K562 (cell line): Measurements from ENCODE around the gene FBXO28. TPM values are rescaled to one million over a fixed set of nuclear protein-coding genes. Genes with fewer than 3 reads are reported as not detected.

Source experiments
- ATAC-seq: fragments of 200-7000 bp; cut with Tn5 transposase; 3 replicates; pipeline ENCODE4 v1.9.1; 2020; ENCODE audit warnings: moderate library complexity
- BruUV-seq: library from RNA; stranded (reverse); fragments of 400-500 nt; replicated peaks from 2 replicates; lab custom pipeline; 2021; lab: Mats Ljungman, UMichigan
- CTCF ChIA-PET: fragments of 300-600 bp; formaldehyde crosslinking; extraction: SDS; loops from one replicate; lab custom pipeline; 2021; ENCODE audit warnings: low intra/inter-chr PET ratio; lab: Yijun Ruan, JAX
- POLR2A ChIA-PET: fragments of 300-600, 350-650 bp; sonication (Branson Sonifier 250); formaldehyde crosslinking; extraction: SDS; loops from one replicate; lab custom pipeline; 2021; ENCODE audit warnings: antibody characterized with exemption, inconsistent platforms; lab: Yijun Ruan, JAX
- DNase-seq, 4 experiments: peaks; one replicate each; pipeline versions ENCODE4 v3.0.0 to v3.0.0-alpha.2; 2011 to 2018; ENCODE audit warnings: low spot score in 3 of 4, mixed read lengths in 3 of 4; ENCODE audit errors: extremely low read depth in 1 of 4
- FAIRE-seq: peaks from 2 replicates; lab custom pipeline; 2011; peaks lifted over from hg19 to GRCh38; lab: Jason Lieb, UNC
- H2AFZ ChIP-seq: 2 replicates; pipeline ENCODE4 v1.6.0; 2011; ENCODE audit warnings: low read depth, low read length, control low read depth, inconsistent platforms
- H3K27ac ChIP-seq: fragments of 200-600 bp; 3 replicates; pipeline ENCODE4 v1.8.0; 2011; ENCODE audit warnings: low read depth, mild to moderate bottlenecking, control low read depth, inconsistent platforms, low read length, moderate library complexity, mixed read lengths; ENCODE audit errors: extremely low read depth
- H3K27me3 ChIP-seq, 2 experiments: fragments of 300-600 bp in 1 of 2; 2 replicates in 1 of 2; 3 replicates in 1 of 2; pipeline versions ENCODE4 v1.6.0 to v1.8.0; 2011; ENCODE audit warnings: inconsistent platforms in 2 of 2, low read length in 2 of 2, mild to moderate bottlenecking in 1 of 2, mixed read lengths in 1 of 2, moderate library complexity in 1 of 2; ENCODE audit not compliant: control insufficient read depth in 2 of 2, insufficient read depth in 2 of 2
- H3K36me3 ChIP-seq: fragments of 300-600 bp; 3 replicates; pipeline ENCODE4 v1.8.0; 2011; ENCODE audit warnings: mild to moderate bottlenecking, low read length, inconsistent platforms; ENCODE audit not compliant: control insufficient read depth, insufficient read depth
- H3K4me1 ChIP-seq, 2 experiments: fragments of 200-600 bp in 1 of 2; replicated peaks in 1 of 2; 2 replicates in 1 of 2; 3 replicates in 1 of 2; pipeline versions ENCODE4 v1.5.1 to v1.8.0; 2011; ENCODE audit warnings: inconsistent platforms in 2 of 2, low read length in 2 of 2, mild to moderate bottlenecking in 1 of 2, mixed read lengths in 1 of 2, moderate library complexity in 1 of 2; ENCODE audit not compliant: control insufficient read depth in 2 of 2, insufficient read depth in 2 of 2
- H3K4me2 ChIP-seq: 2 replicates; pipeline ENCODE4 v1.6.1; 2011; ENCODE audit warnings: low read length, control low read depth, inconsistent platforms, mixed read lengths; ENCODE audit not compliant: insufficient read depth
- H3K4me3 ChIP-seq: fragments of 200-600 bp; sonication (generic), shearing (Covaris generic); 2 replicates; pipeline ENCODE4 v1.5.1; 2016; ENCODE audit warnings: control low read depth, inconsistent platforms
- H3K79me2 ChIP-seq: fragments of 200-600 bp; 3 replicates; pipeline ENCODE4 v1.8.0; 2011; ENCODE audit warnings: low read length, inconsistent platforms; ENCODE audit not compliant: control insufficient read depth, insufficient read depth
- H3K9ac ChIP-seq, 2 experiments: 2 replicates each; pipeline versions ENCODE4 v1.6.0 to v1.6.1; 2011; ENCODE audit warnings: low read depth in 2 of 2, low read length in 2 of 2, control low read depth in 1 of 2, inconsistent platforms in 1 of 2, mild to moderate bottlenecking in 1 of 2, mixed read lengths in 1 of 2; ENCODE audit not compliant: insufficient read depth in 1 of 2
- H3K9me1 ChIP-seq: one replicate; pipeline ENCODE4 v1.6.0; 2011; ENCODE audit warnings: inconsistent platforms, mild to moderate bottlenecking, low read length, moderate library complexity; ENCODE audit not compliant: control insufficient read depth, insufficient read depth
- H3K9me3 ChIP-seq: replicated peaks from 2 replicates; pipeline ENCODE4 v1.5.1; 2011; ENCODE audit warnings: low read depth, low read length, inconsistent platforms; ENCODE audit not compliant: control insufficient read depth, insufficient read depth
- H4K20me1 ChIP-seq: replicated peaks from 2 replicates; pipeline ENCODE4 v1.6.1; 2011; ENCODE audit warnings: low read length, inconsistent platforms, mixed read lengths; ENCODE audit not compliant: control insufficient read depth, insufficient read depth
- ESRRB ChIP-seq: fragments of 250-450 bp; sonication (Bioruptor Pico); IDR thresholded peaks from 2 replicates; pipeline ENCODE4 v1.5.0; 2020; ENCODE audit warnings: mild to moderate bottlenecking, moderate library complexity, borderline replicate concordance
- GATAD2B ChIP-seq: fragments of 450-650 bp; IDR thresholded peaks from 2 replicates; pipeline ENCODE4 v1.6.1; 2017; ENCODE audit warnings: mild to moderate bottlenecking, borderline replicate concordance
- NBN ChIP-seq: fragments of 450-650 bp; IDR thresholded peaks from 2 replicates; pipeline ENCODE4 v1.6.1; 2016; ENCODE audit warnings: low read depth, mild to moderate bottlenecking
- NFIC ChIP-seq: fragments of 450-650 bp; IDR thresholded peaks from 2 replicates; pipeline ENCODE4 v1.6.1; 2017; ENCODE audit warnings: mild to moderate bottlenecking, inconsistent platforms
- NR2C2 ChIP-seq, 2 experiments: fragments of 200-800 bp in 1 of 2; sonication (Bioruptor generic) in 1 of 2; sonication (generic) in 1 of 2; formaldehyde crosslinking in 1 of 2; IDR thresholded peaks; 2 replicates each; pipeline versions ENCODE4 v1.6.1 to v1.8.0; 2016 to 2022; ENCODE audit warnings: mild to moderate bottlenecking in 1 of 2, missing compliant biosample characterization in 1 of 2, missing genetic modification characterization in 1 of 2, missing genetic modification reagents in 1 of 2
- SAFB2 ChIP-seq: fragments of 200-400 bp; formaldehyde crosslinking; IDR thresholded peaks from 2 replicates; pipeline ENCODE4 v1.6.1; 2018; ENCODE audit warnings: borderline replicate concordance, low read length, low read depth, moderate library complexity; ENCODE audit not compliant: severe bottlenecking
- ZFP36 ChIP-seq: fragments of 150-350 bp; IDR thresholded peaks from 2 replicates; pipeline ENCODE4 v1.6.1; 2018; ENCODE audit warnings: low read length, low read depth; ENCODE audit not compliant: partially characterized antibody
- ZNF583 ChIP-seq: fragments of 250-450 bp; sonication (Bioruptor Pico); IDR thresholded peaks from 2 replicates; pipeline ENCODE4 v1.4.0; 2020
- WGBS: fragments of 100-300 bp; shearing (Covaris generic); methylation state at CpG from one replicate; pipeline ENCODE4 v1.1.6; 2016; ENCODE audit warnings: low coverage, mixed read lengths; ENCODE audit not compliant: insufficient coverage; ENCODE audit errors: missing lambda C conversion rate; 5-methylcytosine and 5-hydroxymethylcytosine counted together
- in situ Hi-C: fragments of 300-500 bp; cut with MboI; formaldehyde crosslinking; loops from 4 replicates; pipeline ENCODE4 v1.15.0; 2018; ENCODE audit warnings: inconsistent platforms, mixed read lengths
- intact Hi-C: fragments of 100-400 bp; cut with micrococcal nuclease; formaldehyde crosslinking; loops from 2 replicates; pipeline ENCODE4 v1.14.2; 2022
- polyA plus RNA-seq, 8 experiments: library from polyadenylated mRNA; depleted of rRNA in 4 of 8; stranded (reverse) in 5 of 8; unstranded in 3 of 8; fragments of >200 nt; fragmentation: Nextera tagmentation in 2 of 8; fragmentation: Illumina TruSeq in 1 of 8; extraction: Ambion mirVana in 2 of 8; extraction: Trizol in 1 of 8; gene quantifications; 2 replicates each; pipeline versions ENCODE4 v1.2.1 to v1.2.3, GENCODE V29; 2011 to 2014; ENCODE audit warnings: inconsistent platforms in 1 of 8, missing spikeins in 1 of 8
- total RNA-seq, 7 experiments: library from RNA; depleted of rRNA in 6 of 7; stranded (reverse); fragments of >200 nt in 6 of 7; fragmentation: Illumina TruSeq in 2 of 7; extraction: Trizol in 2 of 7; gene quantifications; 2 replicates each; pipeline versions ENCODE4 v1.2.1 to v1.2.3, GENCODE V29; 2011 to 2021; ENCODE audit warnings: low replicate concordance in 1 of 7
- TF ChIP-seq, protein P1 (sequence below): fragments of 250-450 bp; sonication (Bioruptor Pico); IDR thresholded peaks from 2 replicates; pipeline ENCODE4 v1.4.0; 2020; ENCODE audit warnings: mild to moderate bottlenecking, moderate library complexity
- TF ChIP-seq, protein P2 (sequence below): fragments of 450-650 bp; IDR thresholded peaks from 2 replicates; pipeline ENCODE4 v1.6.1; 2016
- TF ChIP-seq, protein P3 (sequence below): fragments of 250-450 bp; sonication (Bioruptor Pico); IDR thresholded peaks from 2 replicates; pipeline ENCODE4 v1.4.0; 2020; ENCODE audit warnings: mild to moderate bottlenecking, moderate library complexity

FBXO28 gene
- total and polyA plus RNA-seq, 9 of the 15 experiments (the other 6 are each of a cell fraction or from before 2014, with no cell fraction given) = 4.1 to 34.8 (median 25.3) TPM

- 47% methylated on average over 8 of the region's 8 CpGs for WGBS
- ChIA-PET CTCF (no interaction called here), POLR2A (interaction anchor here (1.1 to 2.2 kb wide), 3 partner anchors 10 to 18 kb away, joined by 3 to 7 read pairs (median 6); no protein-coding TSS in a partner anchor)
- no peaks in the 10 kb centered on the region for H3K9me3 ChIP-seq
- H3K79me2 ChIP-seq = no peaks in the 10 kb centered on the region
- peak; percentile 6 for FAIRE-seq
- H3K9ac ChIP-seq = peak overlapping the region in 1 of 2 experiments; percentile 42; a peak in 1 of 4 replicates
- H3K9me1 ChIP-seq = no peaks in the 10 kb centered on the region
- H2AFZ ChIP-seq = no peak overlapping the region
- DNase-seq = no peak
- BruUV-seq = no TSS peak
- no peak overlapping the region for H3K27ac ChIP-seq
- in situ Hi-C loops = no loop called here
- H3K36me3 ChIP-seq = no peaks in the 10 kb centered on the region
- no peaks in the 10 kb centered on the region for H4K20me1 ChIP-seq
- no peaks in the 10 kb centered on the region for H3K27me3 ChIP-seq
- intact Hi-C loops = no loop called here
- H3K4me1 ChIP-seq = peaks cover 4 to 13% of the 10 kb centered on the region in 2 experiments; a peak in 4 of 5 replicates
- no peak overlapping the region for H3K4me3 ChIP-seq
- no peak for ATAC-seq
- no peak overlapping the region for H3K4me2 ChIP-seq
- TF ChIP-seq ZFP36 (no peak), GATAD2B (no peak), SAFB2 (no peak), NR2C2 (CRISPR knock-in tag; IDR thresholded peaks at IDR 0.05) (no peak), NR2C2 (tag; IDR thresholded peaks at IDR 0.05) (no peak), NBN (no peak), NFIC (peak; percentile 45), ESRRB (CRISPR knock-in tag) (no peak), ZNF583 (CRISPR knock-in tag) (no peak)
- TF ChIP-seq, protein P1, sequence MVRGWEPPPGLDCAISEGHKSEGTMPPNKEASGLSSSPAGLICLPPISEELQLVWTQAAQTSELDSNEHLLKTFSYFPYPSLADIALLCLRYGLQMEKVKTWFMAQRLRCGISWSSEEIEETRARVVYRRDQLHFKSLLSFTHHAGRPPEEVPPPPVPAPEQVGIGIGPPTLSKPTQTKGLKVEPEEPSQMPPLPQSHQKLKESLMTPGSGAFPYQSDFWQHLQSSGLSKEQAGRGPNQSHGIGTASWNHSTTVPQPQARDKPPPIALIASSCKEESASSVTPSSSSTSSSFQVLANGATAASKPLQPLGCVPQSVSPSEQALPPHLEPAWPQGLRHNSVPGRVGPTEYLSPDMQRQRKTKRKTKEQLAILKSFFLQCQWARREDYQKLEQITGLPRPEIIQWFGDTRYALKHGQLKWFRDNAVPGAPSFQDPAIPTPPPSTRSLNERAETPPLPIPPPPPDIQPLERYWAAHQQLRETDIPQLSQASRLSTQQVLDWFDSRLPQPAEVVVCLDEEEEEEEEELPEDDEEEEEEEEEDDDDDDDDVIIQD = no peak
- TF ChIP-seq, protein P2, sequence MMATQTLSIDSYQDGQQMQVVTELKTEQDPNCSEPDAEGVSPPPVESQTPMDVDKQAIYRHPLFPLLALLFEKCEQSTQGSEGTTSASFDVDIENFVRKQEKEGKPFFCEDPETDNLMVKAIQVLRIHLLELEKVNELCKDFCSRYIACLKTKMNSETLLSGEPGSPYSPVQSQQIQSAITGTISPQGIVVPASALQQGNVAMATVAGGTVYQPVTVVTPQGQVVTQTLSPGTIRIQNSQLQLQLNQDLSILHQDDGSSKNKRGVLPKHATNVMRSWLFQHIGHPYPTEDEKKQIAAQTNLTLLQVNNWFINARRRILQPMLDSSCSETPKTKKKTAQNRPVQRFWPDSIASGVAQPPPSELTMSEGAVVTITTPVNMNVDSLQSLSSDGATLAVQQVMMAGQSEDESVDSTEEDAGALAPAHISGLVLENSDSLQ = peak; percentile 67
- TF ChIP-seq, protein P3, sequence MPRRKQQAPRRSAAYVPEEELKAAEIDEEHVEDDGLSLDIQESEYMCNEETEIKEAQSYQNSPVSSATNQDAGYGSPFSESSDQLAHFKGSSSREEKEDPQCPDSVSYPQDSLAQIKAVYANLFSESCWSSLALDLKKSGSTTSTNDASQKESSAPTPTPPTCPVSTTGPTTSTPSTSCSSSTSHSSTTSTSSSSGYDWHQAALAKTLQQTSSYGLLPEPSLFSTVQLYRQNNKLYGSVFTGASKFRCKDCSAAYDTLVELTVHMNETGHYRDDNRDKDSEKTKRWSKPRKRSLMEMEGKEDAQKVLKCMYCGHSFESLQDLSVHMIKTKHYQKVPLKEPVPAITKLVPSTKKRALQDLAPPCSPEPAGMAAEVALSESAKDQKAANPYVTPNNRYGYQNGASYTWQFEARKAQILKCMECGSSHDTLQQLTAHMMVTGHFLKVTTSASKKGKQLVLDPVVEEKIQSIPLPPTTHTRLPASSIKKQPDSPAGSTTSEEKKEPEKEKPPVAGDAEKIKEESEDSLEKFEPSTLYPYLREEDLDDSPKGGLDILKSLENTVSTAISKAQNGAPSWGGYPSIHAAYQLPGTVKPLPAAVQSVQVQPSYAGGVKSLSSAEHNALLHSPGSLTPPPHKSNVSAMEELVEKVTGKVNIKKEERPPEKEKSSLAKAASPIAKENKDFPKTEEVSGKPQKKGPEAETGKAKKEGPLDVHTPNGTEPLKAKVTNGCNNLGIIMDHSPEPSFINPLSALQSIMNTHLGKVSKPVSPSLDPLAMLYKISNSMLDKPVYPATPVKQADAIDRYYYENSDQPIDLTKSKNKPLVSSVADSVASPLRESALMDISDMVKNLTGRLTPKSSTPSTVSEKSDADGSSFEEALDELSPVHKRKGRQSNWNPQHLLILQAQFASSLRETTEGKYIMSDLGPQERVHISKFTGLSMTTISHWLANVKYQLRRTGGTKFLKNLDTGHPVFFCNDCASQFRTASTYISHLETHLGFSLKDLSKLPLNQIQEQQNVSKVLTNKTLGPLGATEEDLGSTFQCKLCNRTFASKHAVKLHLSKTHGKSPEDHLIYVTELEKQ (CRISPR knock-in tag) = no peak
Observed at GRCh38 chr1:224203243-224204016, 89.5 kb downstream of the FBXO28 start.
